Activated T-cell treated with anti-CD3 and anti-CD28 coated beads for 4 hours (primary cell): ENCODE data around the gene GSTM5.
A peak's percentile ranks its signal among the peaks of the same experiment; 100 is the strongest.
"Not testable (repeated sequence)": the region's sequence is repeated elsewhere in the genome, so short reads cannot be mapped to it uniquely, and the experiment has no call there.

Experiments used
- DNase-seq: peaks from one replicate; pipeline ENCODE4 v3.0.0-alpha.2; 2020

Gene GSTM5

DNA sequence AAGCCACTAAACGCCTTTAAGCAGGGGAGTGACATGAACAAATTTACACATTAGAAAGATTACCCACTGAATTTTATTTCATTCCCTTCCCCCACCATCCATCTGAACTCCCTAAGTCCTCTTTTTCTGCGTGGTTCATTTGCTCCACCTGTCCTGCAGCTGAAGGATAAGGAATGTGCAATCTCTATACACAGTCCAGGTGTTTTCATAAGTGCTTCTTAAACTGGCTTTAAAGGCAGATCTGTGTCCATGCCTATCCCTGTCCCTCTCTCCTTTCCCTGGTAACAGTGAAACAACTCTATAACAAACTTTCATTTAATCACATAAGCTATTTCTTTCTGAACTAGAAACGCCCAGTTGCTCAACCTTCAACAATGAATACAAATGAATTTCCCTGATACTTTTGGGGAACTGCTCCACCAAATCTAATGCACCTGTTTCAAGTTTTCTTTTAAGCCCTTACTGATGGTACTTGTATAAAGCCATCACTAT is 20.4 kb downstream of the GSTM5 start:
- DNase-seq, result no peak

DNA sequence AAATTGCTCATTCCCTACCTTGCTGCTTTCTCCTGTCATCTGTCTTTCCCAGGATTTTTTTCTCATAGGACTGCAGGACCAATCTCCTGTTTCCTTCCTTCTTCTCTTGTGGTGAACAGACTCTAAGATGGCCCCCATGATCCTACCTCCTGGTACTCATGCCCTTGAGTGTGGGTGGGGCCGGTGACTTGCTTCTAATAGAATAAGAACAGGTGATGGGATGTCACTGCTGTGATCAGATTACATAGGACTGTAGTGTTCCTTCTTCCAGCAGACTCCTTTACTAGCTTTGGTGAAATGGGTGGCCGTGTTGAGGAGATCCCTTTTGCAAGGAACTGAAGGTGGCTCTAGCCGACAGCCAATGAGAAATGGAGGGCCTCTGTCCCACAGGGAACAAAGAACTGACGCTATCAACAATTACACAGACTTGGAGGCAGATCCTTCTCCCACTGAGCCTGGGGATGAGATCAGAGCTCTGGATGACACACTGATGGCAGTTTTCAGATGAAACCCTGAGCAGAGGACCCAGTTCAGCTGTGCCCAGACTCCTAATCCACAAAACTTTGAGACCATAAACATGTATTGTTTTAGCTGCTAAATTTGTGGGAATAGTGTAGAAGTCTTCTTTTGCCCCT is 21.3 kb downstream of the GSTM5 start:
- DNase-seq, result no peak

- DNase-seq, result peak; percentile 81
Measured at GRCh38 chr1:109739738-109740614, 27.9 kb downstream of the GSTM5 start.

DNA sequence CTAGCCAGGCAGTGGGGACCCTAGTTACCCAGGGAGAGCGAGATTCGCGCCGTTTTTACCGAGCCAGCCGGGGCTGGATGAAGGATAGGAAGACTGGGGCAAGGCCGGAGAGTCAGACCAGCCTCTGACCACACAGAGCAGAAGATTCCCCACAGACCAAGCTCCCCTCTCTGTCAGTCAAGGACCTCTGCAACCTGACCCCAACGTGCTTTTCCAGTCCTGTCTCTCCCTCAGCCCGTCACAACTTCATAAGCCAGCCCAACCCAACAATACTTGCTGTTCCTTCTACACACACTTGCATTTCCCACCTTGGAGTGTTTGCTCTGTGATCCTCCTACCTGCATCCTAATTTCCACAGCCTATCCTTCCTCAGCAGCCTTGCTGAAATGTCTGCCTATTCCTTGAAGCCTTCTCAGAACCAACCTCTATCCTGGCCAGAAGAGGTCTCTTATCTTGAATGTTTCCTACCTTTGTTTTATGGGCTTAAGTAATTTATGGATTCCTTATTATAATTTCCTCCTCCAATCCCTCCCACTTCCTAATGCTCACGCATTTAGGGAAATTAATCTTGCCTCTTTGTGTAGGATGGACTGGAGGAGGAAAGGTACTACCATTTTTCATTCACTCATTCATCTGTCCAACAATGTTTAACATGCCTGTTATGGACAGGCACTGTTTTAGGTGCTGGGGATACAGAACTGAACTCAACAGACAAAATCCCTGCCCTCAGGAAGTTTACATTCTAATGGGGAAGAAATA is 28.7 kb downstream of the GSTM5 start, which contains the start of gene GSTM3:
Gene GSTM3, minus strand, starts transcription at position 424 of the 759 bp plus-strand sequence. CDS start 751 bp downstream, outside the sequence.
- DNase-seq, result no peak

GRCh38 chr1:109748311-109748710 is 36.3 kb downstream of the GSTM5 start:
- DNase-seq, result not testable (repeated sequence)

DNA sequence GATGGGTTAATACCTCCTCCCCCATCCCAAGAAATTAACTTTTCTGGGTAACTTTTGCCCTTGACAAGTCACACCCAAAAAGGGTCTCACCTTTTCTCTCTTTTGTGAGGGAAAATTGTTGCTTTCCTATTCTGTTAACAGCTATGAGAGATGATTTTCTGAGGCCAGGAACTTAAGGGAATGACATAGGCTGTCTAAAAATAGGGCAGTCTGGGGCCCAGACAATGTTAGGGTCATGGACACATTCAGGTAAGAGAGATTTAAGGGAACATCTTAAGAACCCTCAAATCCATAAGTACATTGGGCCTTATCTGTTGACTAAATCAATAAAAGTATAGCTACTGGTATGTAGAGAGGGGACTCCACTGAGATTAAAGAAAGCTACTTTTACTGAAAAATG is 37.2 kb downstream of the GSTM5 start:
- DNase-seq, result no peak

GRCh38 chr1:109750241-109750882 is 38.3 kb downstream of the GSTM5 start:
- no peak for DNase-seq

- DNase-seq, result no peak
Measured at GRCh38 chr1:109750920-109751319, 38.9 kb downstream of the GSTM5 start.

GRCh38 chr1:109751531-109752260 is 39.6 kb downstream of the GSTM5 start:
- DNase-seq, result no peak

DNA sequence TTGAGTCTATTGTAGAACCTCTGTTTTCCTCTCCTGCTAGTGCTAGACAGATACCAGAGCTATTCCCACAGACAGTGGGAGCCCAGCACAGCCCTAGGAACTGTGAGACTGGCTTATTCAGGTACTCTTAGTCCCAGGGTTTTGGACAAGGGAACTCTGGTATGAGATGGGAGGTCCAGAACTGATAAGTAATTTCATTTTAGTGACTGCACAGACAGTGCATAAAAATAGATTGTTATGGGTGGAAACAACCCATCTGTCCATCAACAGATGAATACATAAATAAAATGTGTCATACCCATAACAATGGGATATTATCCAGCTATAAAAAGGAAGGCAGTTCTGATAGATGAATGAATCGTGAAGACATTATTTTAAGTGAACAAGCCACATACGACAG is 42.7 kb downstream of the GSTM5 start:
- no peak for DNase-seq

DNA sequence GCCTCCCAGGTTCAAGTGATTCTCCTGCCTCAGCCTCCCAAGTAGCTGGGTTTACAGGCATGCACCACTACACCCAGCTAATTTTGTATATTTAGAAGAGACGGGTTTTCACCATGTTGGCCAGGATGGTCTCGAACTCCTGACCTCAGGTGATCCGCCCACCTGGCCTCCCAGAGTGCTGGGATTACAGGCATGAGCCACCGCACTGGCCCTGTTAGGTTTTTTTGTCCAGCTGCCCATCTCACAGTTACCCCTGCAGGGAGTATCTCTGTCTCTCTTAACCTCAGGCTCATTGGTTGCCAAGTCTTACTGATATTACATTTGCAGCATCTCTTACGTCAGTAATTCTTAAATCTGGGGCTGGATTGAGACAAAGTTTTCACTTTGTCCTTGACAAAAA is 44.3 kb downstream of the GSTM5 start:
- DNase-seq, result not testable (repeated sequence)

- no peak for DNase-seq
Measured at GRCh38 chr1:109756848-109757521, 44.9 kb downstream of the GSTM5 start.

DNA sequence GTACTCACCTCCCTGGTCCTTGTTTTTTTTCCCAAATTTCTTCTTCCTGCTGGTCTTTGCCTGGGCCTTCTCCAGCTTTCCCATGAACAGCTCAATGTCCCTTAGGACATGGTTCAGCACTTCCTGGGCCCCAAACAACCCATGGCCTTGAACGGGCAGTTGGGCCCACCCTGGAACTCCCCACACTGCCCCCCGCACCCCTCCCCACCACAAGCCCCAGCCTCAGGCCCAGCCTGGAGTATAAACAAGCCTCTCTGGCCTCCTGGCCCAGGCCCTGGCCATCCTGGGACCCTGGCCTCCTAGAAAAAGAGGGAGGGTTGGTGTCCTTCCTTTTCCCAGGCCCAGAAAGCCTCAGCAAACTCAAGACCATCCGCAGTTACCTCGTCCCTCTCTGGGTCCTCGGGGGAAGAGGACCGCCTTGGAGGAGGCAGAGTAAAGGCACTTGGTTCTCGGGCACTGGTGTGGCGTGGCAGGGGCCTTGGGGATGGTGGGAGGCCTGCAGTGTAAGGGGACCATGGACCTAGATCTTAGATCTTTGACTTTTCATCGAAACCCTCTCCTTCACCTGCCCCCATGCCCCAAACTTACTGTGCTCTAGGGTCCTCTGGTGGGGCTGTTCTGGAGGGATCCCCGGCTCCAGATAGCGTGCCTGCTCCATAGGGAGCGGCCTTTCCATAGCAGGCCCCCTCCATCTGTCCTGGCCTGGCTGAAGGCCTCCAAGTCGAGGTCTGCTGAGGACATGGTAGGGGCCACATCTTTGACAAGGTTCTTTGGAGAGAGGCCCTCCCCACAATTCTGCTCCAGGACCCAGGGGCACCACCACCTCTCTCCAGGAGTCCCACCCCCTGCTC is 46.1 kb downstream of the GSTM5 start:
- DNase-seq, result no peak

GRCh38 chr1:109759513-109760334 is 47.7 kb downstream of the GSTM5 start:
- DNase-seq, result no peak

DNA sequence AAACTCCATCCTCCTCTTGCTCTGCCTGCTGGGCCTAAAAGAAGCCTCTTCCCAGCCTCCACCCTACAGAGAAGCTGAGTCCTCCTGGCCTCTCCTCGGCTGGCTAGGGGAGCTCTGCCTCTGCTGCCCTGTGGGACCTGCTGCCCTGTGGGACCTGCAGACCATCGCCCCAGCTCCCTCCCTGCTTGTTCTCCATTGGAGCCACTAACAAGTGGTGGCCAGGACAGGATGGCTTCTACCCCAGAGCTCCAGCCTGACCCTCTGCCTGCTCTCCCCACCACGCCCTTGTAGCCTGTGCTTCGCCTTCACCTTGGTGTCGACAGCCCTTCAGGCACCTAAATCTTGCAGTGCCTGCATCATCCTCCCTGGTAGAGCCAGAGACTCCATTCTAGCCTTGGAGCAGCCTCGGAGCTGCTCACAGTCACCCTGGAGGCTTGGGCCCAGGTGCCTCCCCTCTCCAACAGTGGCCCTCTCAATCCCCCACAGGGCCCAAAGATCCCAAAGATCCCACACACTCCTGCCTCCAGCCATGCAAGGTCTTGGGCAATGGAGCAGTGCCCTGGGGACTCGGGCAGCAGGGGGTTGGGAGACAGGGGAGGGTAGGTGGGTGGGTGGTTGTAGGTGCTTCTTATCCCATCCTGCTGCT is 48.7 kb downstream of the GSTM5 start:
- DNase-seq, result no peak

DNA sequence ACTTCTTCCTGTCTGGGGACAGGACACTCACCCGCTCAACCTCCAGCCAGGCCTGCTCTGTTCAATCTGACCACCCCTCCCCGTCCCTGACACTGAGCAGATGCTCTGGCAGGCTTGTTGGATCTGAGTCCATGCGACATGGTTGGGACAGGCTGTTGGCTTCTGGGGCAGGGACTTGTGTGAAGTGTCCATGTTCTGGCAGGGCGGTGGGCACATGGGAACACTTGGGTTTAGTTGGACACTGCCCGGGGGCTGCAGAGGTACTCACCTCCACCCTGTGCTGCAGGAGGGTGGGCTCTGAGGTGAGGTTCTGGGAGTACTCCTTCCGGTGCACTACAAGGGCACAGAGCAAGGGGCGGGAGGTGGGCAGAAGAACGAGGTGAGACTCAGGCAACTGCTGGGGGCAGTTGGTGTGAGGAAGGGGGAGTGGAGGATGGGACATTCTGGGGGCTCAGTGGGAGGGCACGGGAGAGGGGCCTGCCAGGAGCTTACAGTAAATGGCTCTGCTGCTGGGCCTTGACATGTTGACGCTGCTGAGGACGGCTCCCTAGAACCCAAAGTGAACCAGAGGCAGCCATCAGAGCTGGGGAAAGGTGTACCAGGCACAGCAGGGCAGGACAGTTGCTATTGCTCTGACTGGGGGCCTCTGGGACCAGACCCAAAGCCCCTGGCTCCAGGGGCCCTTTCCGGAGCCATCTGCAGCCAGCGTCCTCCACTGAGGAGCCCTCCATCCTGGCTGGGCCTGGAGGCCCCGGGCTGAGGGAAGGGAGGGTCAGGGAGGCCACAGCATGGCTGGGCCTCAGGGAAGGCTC is 49.4 kb downstream of the GSTM5 start:
- no peak for DNase-seq

DNA sequence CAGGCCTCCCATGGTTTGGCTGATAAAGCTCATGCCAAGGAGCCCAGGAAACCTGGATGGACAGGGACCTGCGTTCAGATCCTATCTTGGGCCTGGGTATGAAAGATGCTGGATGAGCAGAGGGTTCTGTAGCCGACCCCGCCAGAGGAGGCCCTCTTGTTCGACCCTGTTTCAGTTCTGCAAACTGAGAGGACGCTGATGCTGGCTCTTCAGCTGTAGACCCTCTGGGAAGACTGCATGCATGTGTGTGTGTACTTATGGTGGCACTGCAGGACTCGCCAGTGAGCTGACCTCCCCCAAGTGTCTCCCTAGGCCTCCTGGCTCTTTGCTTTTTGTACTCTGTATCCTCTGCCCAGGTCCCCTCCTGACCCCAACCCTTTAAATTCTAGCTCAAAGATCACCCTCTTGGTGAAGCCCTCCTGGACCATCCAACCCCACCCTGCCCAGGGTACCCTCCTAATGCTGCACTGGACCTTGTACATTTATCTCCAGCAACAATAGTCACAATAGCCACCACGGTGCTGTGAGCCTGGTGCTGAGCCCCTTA is 50.1 kb downstream of the GSTM5 start:
- DNase-seq, result no peak
